Left lung (tissue), 10 donors: Measurements from ENCODE around the gene FAS. TPM values are rescaled to one million over a fixed set of nuclear protein-coding genes. Genes with fewer than 3 reads are reported as not detected.

Experiments used
- ATAC-seq: fragments of 200-7000 bp; cut with Tn5 transposase; one replicate; pipeline ENCODE4 v1.9.1; 2020; ENCODE audit warnings: moderate library complexity
- DNase-seq, 4 donors: peaks; one replicate each; pipeline ENCODE4 v3.0.0-alpha.2; 2013 to 2020
- H3K27ac ChIP-seq, 2 donors: fragments of 200-600 bp; sonication (generic) in 1 of 2; one replicate each; pipeline versions ENCODE4 v1.5.0 to v1.8.0; 2020 to 2021
- H3K27me3 ChIP-seq, 2 donors: fragments of 200-600 bp; sonication (generic) in 1 of 2; one replicate each; pipeline versions ENCODE4 v1.5.0 to v1.8.0; 2020 to 2021
- H3K36me3 ChIP-seq, 2 donors: fragments of 200-600 bp; sonication (generic) in 1 of 2; one replicate each; pipeline versions ENCODE4 v1.5.0 to v1.8.0; 2020 to 2021
- H3K4me1 ChIP-seq, 2 donors: fragments of 200-600 bp; one replicate each; pipeline ENCODE4 v1.8.0; 2021
- H3K4me3 ChIP-seq, 2 donors: fragments of 200-600 bp; sonication (generic) in 1 of 2; one replicate each; pipeline versions ENCODE4 v1.5.0 to v1.8.0; 2020 to 2021; ENCODE audit warnings: mild to moderate bottlenecking in 1 of 2
- H3K9me3 ChIP-seq, 2 donors: fragments of 200-600 bp; sonication (generic) in 1 of 2; one replicate each; pipeline versions ENCODE4 v1.5.0 to v1.8.0; 2020 to 2021
- CTCF ChIP-seq, 2 donors: fragments of 200-600 bp; sonication (generic) in 1 of 2; IDR thresholded peaks; one replicate each; pipeline versions ENCODE4 v1.5.0 to v1.8.0; 2021; ENCODE audit warnings: antibody characterized with exemption in 2 of 2
- intact Hi-C, 2 donors: fragments of 100-400 bp; cut with DNase I; formaldehyde crosslinking; loops; one replicate each; pipeline versions ENCODE4 v1.11.2 to v1.14.2; 2022
- polyA plus RNA-seq, 6 donors: library from polyadenylated mRNA; unstranded; fragments of 120-200 nt; gene quantifications; one replicate each; pipeline ENCODE4 v1.2.1, GENCODE V29; 2013; ENCODE audit not compliant: insufficient read length in 6 of 6
- total RNA-seq, 2 donors: library from RNA; stranded (reverse); fragmentation: NEBNext Ultra II Directional; extraction: Animal tissue kit (Norgen Biotek cat#: 25700); gene quantifications; one replicate each; pipeline ENCODE4 v1.2.1, GENCODE V29; 2021
- donor health status: DM: no; HTN: yes; CAD: no.
- donor health status: DM: no; HTN: no; CAD: no.

The FAS gene
- total and polyA plus RNA-seq, 8 donors, result 15.1 to 76.4 (median 26.7) TPM

- peaks cover 10 to 65% of the 10 kb centered on the region in 2 donors for H3K4me1 ChIP-seq
- no peaks in the 10 kb centered on the region for H3K27me3 ChIP-seq
- H3K4me3 ChIP-seq, result no peak overlapping the region
- no peaks in the 10 kb centered on the region for H3K36me3 ChIP-seq
- intact Hi-C loops, result no loop called here
- DNase-seq (no peak), ATAC-seq (no peak)
- TF ChIP-seq CTCF (IDR thresholded peaks at IDR 0.05), result no peak
- H3K27ac ChIP-seq, result peak overlapping the region in 1 of 2 donors; percentile 31
- H3K9me3 ChIP-seq, result no peaks in the 10 kb centered on the region
These were observed 4.7 kb downstream of the FAS start for GRCh38 chr10:88995156-88995876.

DNA sequence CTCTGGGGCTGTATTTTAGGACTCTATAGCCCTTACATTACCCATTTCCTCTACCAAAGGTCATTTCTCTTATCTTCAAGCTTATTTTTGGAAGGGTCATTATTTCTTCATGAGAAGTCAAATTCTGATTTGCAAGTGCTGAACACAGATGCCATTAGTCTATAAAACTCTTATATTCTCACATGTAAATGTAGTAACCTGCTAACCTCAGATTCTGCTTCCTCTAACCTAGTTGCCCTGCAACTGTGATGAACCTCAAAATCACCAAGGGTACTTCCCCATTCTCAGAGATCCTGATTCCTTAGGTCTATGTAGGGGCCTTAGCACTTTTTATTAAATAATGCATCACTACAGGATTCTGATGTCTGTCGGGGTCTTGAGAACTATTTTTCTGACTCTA lies 6.3 kb downstream of the FAS start:
- Histone ChIP-seq H3K9me3 (no peaks in the 10 kb centered on the region), H3K4me1 (peaks cover 21 to 77% of the 10 kb centered on the region in 2 donors), H3K27ac (peak overlapping the region; percentile 49 to 53), H3K27me3 (no peaks in the 10 kb centered on the region), H3K36me3 (no peaks in the 10 kb centered on the region), H3K4me3 (no peak overlapping the region)
- no peak for TF ChIP-seq CTCF (IDR thresholded peaks at IDR 0.05)
- ATAC-seq (no peak), DNase-seq (no peak)
- intact Hi-C loops, result no loop called here

DNA sequence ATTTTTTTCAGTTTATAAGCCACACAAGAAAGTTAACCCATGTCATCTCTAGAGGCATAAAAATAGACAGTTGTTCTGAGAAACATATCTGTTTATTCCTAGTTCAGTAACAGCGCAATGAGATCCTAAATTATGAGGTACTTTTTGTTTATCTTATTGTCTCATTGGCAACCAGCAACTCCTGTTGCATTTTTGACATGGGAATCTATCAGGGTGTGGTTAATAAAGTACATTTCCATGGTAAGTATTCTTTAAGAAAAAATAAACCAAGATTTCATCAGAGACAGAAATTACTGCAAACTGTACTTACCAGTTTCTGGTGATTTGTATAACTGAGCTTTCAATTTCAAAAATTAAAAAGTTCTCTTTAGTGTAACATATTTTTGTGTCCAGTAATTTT lies 9.0 kb downstream of the FAS start:
- no peaks in the 10 kb centered on the region for H3K9me3 ChIP-seq
- DNase-seq (no peak), ATAC-seq (no peak)
- H3K4me3 ChIP-seq, result no peak overlapping the region
- intact Hi-C loops, result no loop called here
- H3K27ac ChIP-seq, result peak overlapping the region; percentile 56 to 69
- H3K36me3 ChIP-seq, result peaks cover 0 to 15% of the 10 kb centered on the region in 2 donors
- no peaks in the 10 kb centered on the region for H3K27me3 ChIP-seq
- no peak for TF ChIP-seq CTCF (IDR thresholded peaks at IDR 0.05)
- peaks cover 18 to 70% of the 10 kb centered on the region in 2 donors for H3K4me1 ChIP-seq

GRCh38 chr10:89001024-89001728 lies 10.6 kb downstream of the FAS start:
- TF ChIP-seq CTCF (IDR thresholded peaks at IDR 0.05), result no peak
- no peaks in the 10 kb centered on the region for H3K9me3 ChIP-seq
- H3K27me3 ChIP-seq, result no peaks in the 10 kb centered on the region
- H3K4me3 ChIP-seq, result no peak overlapping the region
- peaks cover 18 to 56% of the 10 kb centered on the region in 2 donors for H3K4me1 ChIP-seq
- ATAC-seq (peak; percentile 18), DNase-seq (no peak)
- H3K27ac ChIP-seq, result peak overlapping the region; percentile 56 to 69
- H3K36me3 ChIP-seq, result peaks cover 0 to 20% of the 10 kb centered on the region in 2 donors
- intact Hi-C loops, result no loop called here

DNA sequence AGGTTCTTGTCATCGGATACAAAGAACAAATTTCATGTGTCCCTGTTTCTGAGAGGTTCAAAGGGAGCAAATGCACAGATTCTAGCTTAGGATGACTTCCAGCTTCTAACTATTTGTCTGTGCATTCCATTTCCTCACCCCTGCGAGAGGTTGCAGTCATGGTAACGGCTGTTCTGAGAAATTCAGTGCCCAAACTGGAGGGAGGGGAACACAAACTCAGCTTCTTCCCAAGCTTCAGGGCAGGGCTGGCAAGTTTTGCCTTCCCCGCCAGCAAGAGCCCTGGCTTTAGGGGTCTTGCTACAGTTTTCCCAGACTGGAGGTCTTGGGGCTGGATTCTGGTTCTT lies 11.1 kb downstream of the FAS start:
- ATAC-seq, result peak; percentile 24

More for the DNA sequence above, 11.1 kb downstream of the FAS start:
- Histone ChIP-seq H3K27me3 (no peaks in the 10 kb centered on the region), H3K36me3 (peaks cover 0 to 20% of the 10 kb centered on the region in 2 donors), H3K4me3 (no peak overlapping the region), H3K9me3 (no peaks in the 10 kb centered on the region), H3K4me1 (peaks cover 18 to 51% of the 10 kb centered on the region in 2 donors), H3K27ac (peak overlapping the region; percentile 56 to 69)
- intact Hi-C loops, result no loop called here
- no peak for TF ChIP-seq CTCF (IDR thresholded peaks at IDR 0.05)
- peak in 1 of 4 donors; percentile 52 for DNase-seq
